K562 (cell line): ENCODE results near the gene TTLL9.

Source experiments
- CTCF ChIP-seq, 3 experiments: IDR thresholded peaks in 2 of 3; conservative IDR thresholded peaks in 1 of 3; 2 replicates each; pipeline ENCODE4 v1.5.1; 2011 to 2012; ENCODE audit warnings: low read length in 3 of 3, mild to moderate bottlenecking in 3 of 3, control low read depth in 2 of 3, improper control_type of control experiment in 1 of 3, inconsistent platforms in 1 of 3, low read depth in 1 of 3, mixed read lengths in 1 of 3, moderate library complexity in 1 of 3; ENCODE audit not compliant: insufficient read depth in 2 of 3
- HDAC1 ChIP-seq, 2 experiments: fragments of 450-650 bp; IDR thresholded peaks; 2 replicates each; pipeline ENCODE4 v1.6.1; 2016 to 2017; ENCODE audit warnings: inconsistent platforms in 1 of 2, mild to moderate bottlenecking in 1 of 2, moderate library complexity in 1 of 2
- MAX ChIP-seq: sonication (generic); formaldehyde crosslinking; IDR thresholded peaks from 2 replicates; pipeline ENCODE4 v1.9.0; 2022; ENCODE audit warnings: mild to moderate bottlenecking, missing genetic modification reagents
- REST ChIP-seq, 2 experiments: fragments of 450-650 bp; formaldehyde crosslinking in 1 of 2; IDR thresholded peaks; 2 replicates each; pipeline versions ENCODE4 v1.4.0 to v1.6.1; 2014 to 2020; ENCODE audit warnings: mild to moderate bottlenecking in 2 of 2, borderline replicate concordance in 1 of 2, low read depth in 1 of 2
- SMAD1 ChIP-seq: fragments of 150-350 bp; IDR thresholded peaks from 2 replicates; pipeline ENCODE4 v1.6.1; 2014; ENCODE audit warnings: low read length, low read depth; ENCODE audit not compliant: partially characterized antibody
- SMARCA5 ChIP-seq: fragments of 450-650 bp; IDR thresholded peaks from 2 replicates; pipeline ENCODE4 v1.6.1; 2016
- SMARCE1 ChIP-seq: fragments of 450-650 bp; IDR thresholded peaks from 2 replicates; pipeline ENCODE4 v1.7.1; 2016; ENCODE audit warnings: mild to moderate bottlenecking
- YY1 ChIP-seq, 3 experiments: IDR thresholded peaks; 2 replicates each; pipeline ENCODE4 v1.6.1; 2011; ENCODE audit warnings: low read length in 2 of 3, mild to moderate bottlenecking in 2 of 3, moderate library complexity in 2 of 3, borderline replicate concordance in 1 of 3, control low read depth in 1 of 3, low read depth in 1 of 3; ENCODE audit not compliant: insufficient read depth in 3 of 3, insufficient replicate concordance in 2 of 3, control insufficient read depth in 1 of 3, insufficient read length in 1 of 3; ENCODE audit errors: extremely low read depth in 1 of 3
- ZFP36 ChIP-seq: fragments of 150-350 bp; IDR thresholded peaks from 2 replicates; pipeline ENCODE4 v1.6.1; 2018; ENCODE audit warnings: low read length, low read depth; ENCODE audit not compliant: partially characterized antibody
- ZHX1 ChIP-seq: fragments of 150-350 bp; conservative IDR thresholded peaks from 2 replicates; pipeline ENCODE4 v1.6.1; 2014; ENCODE audit warnings: low read length
- ZZZ3 ChIP-seq: fragments of 450-650 bp; IDR thresholded peaks from 2 replicates; pipeline ENCODE4 v1.6.1; 2016; ENCODE audit warnings: antibody characterized with exemption, mild to moderate bottlenecking, moderate library complexity
- TF ChIP-seq, protein P1 (sequence below): fragments of 450-650 bp; formaldehyde crosslinking; IDR thresholded peaks from 2 replicates; pipeline ENCODE4 v1.4.0; 2022; ENCODE audit warnings: missing genetic modification characterization

DNA sequence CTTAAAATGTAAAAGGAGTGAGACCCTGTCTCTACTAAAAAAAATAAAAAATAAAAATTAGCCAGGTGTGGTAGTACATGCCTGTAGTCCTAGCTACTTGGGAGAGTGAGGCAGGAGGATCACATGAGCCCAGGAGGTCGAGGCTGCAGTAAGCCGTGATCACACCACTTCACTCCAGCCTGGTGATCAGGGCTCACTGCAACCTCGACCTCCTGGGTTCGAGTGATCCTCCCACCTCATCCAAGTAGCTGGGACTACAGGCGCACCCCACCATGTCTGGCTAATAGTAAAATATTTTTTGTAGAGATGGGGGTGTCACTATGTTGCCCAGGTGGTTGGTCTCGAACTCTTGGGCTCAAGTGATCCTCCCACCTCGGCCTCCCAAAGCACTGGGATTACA lies 17.0 kb upstream of the TTLL9 start:
- TF ChIP-seq SMARCE1: no peak
- no peak for TF ChIP-seq SMAD1
- no peak for TF ChIP-seq CTCF (IDR thresholded peaks at IDR 0.05 in 2 of 3, conservative IDR thresholded peaks at IDR 0.05 in 1 of 3; ENCODE audit: insufficient read depth in 2 of 3, low read depth in 1 of 3, low read length in 3 of 3)
- TF ChIP-seq ZZZ3: no peak
- TF ChIP-seq REST (IDR thresholded peaks at IDR 0.05; ENCODE audit: borderline replicate concordance): no peak
- no peak for TF ChIP-seq REST (CRISPR knock-in tag; IDR thresholded peaks at IDR 0.05; ENCODE audit: low read depth)
- no peak for TF ChIP-seq ZHX1
- TF ChIP-seq SMARCA5: no peak
- TF ChIP-seq, protein P1, sequence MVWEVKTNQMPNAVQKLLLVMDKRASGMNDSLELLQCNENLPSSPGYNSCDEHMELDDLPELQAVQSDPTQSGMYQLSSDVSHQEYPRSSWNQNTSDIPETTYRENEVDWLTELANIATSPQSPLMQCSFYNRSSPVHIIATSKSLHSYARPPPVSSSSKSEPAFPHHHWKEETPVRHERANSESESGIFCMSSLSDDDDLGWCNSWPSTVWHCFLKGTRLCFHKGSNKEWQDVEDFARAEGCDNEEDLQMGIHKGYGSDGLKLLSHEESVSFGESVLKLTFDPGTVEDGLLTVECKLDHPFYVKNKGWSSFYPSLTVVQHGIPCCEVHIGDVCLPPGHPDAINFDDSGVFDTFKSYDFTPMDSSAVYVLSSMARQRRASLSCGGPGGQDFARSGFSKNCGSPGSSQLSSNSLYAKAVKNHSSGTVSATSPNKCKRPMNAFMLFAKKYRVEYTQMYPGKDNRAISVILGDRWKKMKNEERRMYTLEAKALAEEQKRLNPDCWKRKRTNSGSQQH (CRISPR knock-in tag): no peak
- TF ChIP-seq HDAC1 (IDR thresholded peaks at IDR 0.05): no peak
- TF ChIP-seq MAX (CRISPR knock-in tag): no peak
- no peak for TF ChIP-seq ZFP36
- no peak for TF ChIP-seq YY1 (IDR thresholded peaks at IDR 0.05; ENCODE audit: borderline replicate concordance in 1 of 3, control insufficient read depth in 1 of 3, extremely low read depth in 1 of 3, insufficient read depth in 3 of 3, insufficient read length in 1 of 3, insufficient replicate concordance in 2 of 3, low read depth in 1 of 3, low read length in 2 of 3)
